ENCODE data around the gene SPRYD7.
"Not testable (repeated sequence)": the region's sequence is repeated elsewhere in the genome, so short reads cannot be mapped to it uniquely, and the experiment has no call there.

Gene SPRYD7

GRCh38 chr13:49932066-49932465 lies 4.1 kb downstream of the SPRYD7 start:
- H3K79me2 ChIP-seq (ENCODE audit: insufficient read depth, low read depth), result no peaks in the 10 kb centered on the region
- H3K4me2 ChIP-seq, result no peak overlapping the region
- no peaks in the 10 kb centered on the region for H3K27me3 ChIP-seq (ENCODE audit: insufficient read depth, low read depth)
- TF ChIP-seq, protein P1, sequence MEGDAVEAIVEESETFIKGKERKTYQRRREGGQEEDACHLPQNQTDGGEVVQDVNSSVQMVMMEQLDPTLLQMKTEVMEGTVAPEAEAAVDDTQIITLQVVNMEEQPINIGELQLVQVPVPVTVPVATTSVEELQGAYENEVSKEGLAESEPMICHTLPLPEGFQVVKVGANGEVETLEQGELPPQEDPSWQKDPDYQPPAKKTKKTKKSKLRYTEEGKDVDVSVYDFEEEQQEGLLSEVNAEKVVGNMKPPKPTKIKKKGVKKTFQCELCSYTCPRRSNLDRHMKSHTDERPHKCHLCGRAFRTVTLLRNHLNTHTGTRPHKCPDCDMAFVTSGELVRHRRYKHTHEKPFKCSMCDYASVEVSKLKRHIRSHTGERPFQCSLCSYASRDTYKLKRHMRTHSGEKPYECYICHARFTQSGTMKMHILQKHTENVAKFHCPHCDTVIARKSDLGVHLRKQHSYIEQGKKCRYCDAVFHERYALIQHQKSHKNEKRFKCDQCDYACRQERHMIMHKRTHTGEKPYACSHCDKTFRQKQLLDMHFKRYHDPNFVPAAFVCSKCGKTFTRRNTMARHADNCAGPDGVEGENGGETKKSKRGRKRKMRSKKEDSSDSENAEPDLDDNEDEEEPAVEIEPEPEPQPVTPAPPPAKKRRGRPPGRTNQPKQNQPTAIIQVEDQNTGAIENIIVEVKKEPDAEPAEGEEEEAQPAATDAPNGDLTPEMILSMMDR (conservative IDR thresholded peaks at IDR 0.05; ENCODE audit: low read depth, low read length), result no peak
- H2AFZ ChIP-seq (ENCODE audit: low read depth), result no peak overlapping the region
- no peaks in the 10 kb centered on the region for H4K20me1 ChIP-seq (ENCODE audit: insufficient read depth)
- H3K4me3 ChIP-seq (IDR thresholded peaks at IDR 0.05; ENCODE audit: insufficient read depth, low read depth, low read length), result no peak overlapping the region
- no peak overlapping the region for H3K9ac ChIP-seq
- H3K4me1 ChIP-seq (ENCODE audit: low read depth, poor library complexity, severe bottlenecking), result peaks cover 8% of the 10 kb centered on the region
- H3K27ac ChIP-seq, result no peak overlapping the region
- no peaks in the 10 kb centered on the region for H3K36me3 ChIP-seq (ENCODE audit: insufficient read depth)

- Histone ChIP-seq H3K9ac (no peak overlapping the region), H3K27me3 (ENCODE audit: insufficient read depth, low read depth) (no peaks in the 10 kb centered on the region), H2AFZ (ENCODE audit: low read depth) (no peak overlapping the region), H4K20me1 (ENCODE audit: insufficient read depth) (no peaks in the 10 kb centered on the region), H3K4me3 (IDR thresholded peaks at IDR 0.05; ENCODE audit: insufficient read depth, low read depth, low read length) (no peak overlapping the region), H3K4me1 (ENCODE audit: low read depth, poor library complexity, severe bottlenecking) (no peaks in the 10 kb centered on the region), H3K4me2 (no peak overlapping the region), H3K27ac (no peak overlapping the region), H3K36me3 (ENCODE audit: insufficient read depth) (no peaks in the 10 kb centered on the region), H3K79me2 (ENCODE audit: insufficient read depth, low read depth) (no peaks in the 10 kb centered on the region)
- TF ChIP-seq, protein P1 (conservative IDR thresholded peaks at IDR 0.05; ENCODE audit: low read depth, low read length), result no peak
Measured at GRCh38 chr13:49927755-49928154, 8.4 kb downstream of the SPRYD7 start.

DNA sequence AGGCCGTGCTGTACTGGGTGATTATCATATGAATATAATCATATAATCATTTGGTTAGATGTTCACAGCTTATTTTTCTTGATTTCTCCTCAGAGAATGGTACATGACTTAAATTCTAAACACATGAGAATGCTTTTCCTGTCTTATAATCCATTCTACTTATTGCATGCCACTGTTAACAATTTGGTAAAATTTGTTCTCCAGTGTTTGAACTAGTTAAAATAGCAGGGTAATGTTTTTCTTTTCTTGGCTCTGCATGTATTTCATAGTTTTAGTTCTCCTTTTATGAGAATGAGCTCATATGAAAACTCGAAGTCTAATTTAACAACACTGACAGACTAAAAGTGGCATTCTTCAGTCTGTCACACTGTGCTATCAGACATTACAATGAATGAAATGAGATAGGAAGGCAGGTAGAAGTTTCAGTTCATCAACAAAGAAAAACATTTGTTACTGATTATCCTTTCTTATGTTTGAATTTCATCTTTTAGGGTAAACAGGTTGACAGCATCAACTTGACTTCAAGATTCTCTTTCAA lies 10.2 kb downstream of the SPRYD7 start:
- H3K79me2 ChIP-seq (ENCODE audit: insufficient read depth, low read depth), result no peaks in the 10 kb centered on the region
- no peaks in the 10 kb centered on the region for H3K27me3 ChIP-seq (ENCODE audit: insufficient read depth, low read depth)
- H3K4me1 ChIP-seq (ENCODE audit: low read depth, poor library complexity, severe bottlenecking), result no peaks in the 10 kb centered on the region
- H3K27ac ChIP-seq, result no peak overlapping the region
- TF ChIP-seq, protein P1 (conservative IDR thresholded peaks at IDR 0.05; ENCODE audit: low read depth, low read length), result no peak
- no peak overlapping the region for H3K4me2 ChIP-seq
- H3K4me3 ChIP-seq (IDR thresholded peaks at IDR 0.05; ENCODE audit: insufficient read depth, low read depth, low read length), result no peak overlapping the region
- H3K36me3 ChIP-seq (ENCODE audit: insufficient read depth), result no peaks in the 10 kb centered on the region
- H2AFZ ChIP-seq (ENCODE audit: low read depth), result no peak overlapping the region
- no peaks in the 10 kb centered on the region for H4K20me1 ChIP-seq (ENCODE audit: insufficient read depth)
- H3K9ac ChIP-seq, result no peak overlapping the region

DNA sequence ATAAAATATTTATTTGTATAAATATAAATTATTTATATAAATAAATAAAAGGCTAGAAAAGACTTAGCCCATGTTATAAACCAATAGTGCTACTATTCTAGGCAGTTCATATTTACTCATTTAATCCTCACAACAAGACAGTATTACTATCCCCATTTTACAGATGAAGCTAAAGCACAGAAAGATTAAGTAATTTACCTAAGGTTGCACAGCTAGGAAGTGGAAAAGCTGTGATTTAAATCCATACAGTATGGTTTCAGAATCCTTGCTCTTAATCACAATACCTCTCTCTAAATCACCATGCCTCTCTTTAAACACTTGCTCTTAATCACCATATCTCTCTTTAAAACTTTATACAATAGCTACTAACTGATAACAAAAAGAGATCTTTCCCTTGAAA lies 13.8 kb downstream of the SPRYD7 start:
- Histone ChIP-seq H3K79me2 (ENCODE audit: insufficient read depth, low read depth) (no peaks in the 10 kb centered on the region), H3K9ac (no peak overlapping the region), H2AFZ (ENCODE audit: low read depth) (no peak overlapping the region), H3K27ac (no peak overlapping the region), H3K27me3 (ENCODE audit: insufficient read depth, low read depth) (no peaks in the 10 kb centered on the region), H3K4me3 (IDR thresholded peaks at IDR 0.05; ENCODE audit: insufficient read depth, low read depth, low read length) (no peak overlapping the region), H4K20me1 (ENCODE audit: insufficient read depth) (no peaks in the 10 kb centered on the region), H3K4me1 (ENCODE audit: low read depth, poor library complexity, severe bottlenecking) (no peaks in the 10 kb centered on the region), H3K4me2 (no peak overlapping the region), H3K36me3 (ENCODE audit: insufficient read depth) (no peaks in the 10 kb centered on the region)
- TF ChIP-seq, protein P1 (conservative IDR thresholded peaks at IDR 0.05; ENCODE audit: low read depth, low read length), result no peak

GRCh38 chr13:49920969-49921368 lies 15.2 kb downstream of the SPRYD7 start:
- not testable (repeated sequence) for H3K27ac ChIP-seq; H2AFZ ChIP-seq (ENCODE audit: low read depth); H3K4me2 ChIP-seq; H3K27me3 ChIP-seq (ENCODE audit: insufficient read depth, low read depth); H3K9ac ChIP-seq; H3K79me2 ChIP-seq (ENCODE audit: insufficient read depth, low read depth); H4K20me1 ChIP-seq (ENCODE audit: insufficient read depth); H3K4me1 ChIP-seq (ENCODE audit: low read depth, poor library complexity, severe bottlenecking); H3K4me3 ChIP-seq (IDR thresholded peaks at IDR 0.05; ENCODE audit: insufficient read depth, low read depth, low read length); H3K36me3 ChIP-seq (ENCODE audit: insufficient read depth)

DNA sequence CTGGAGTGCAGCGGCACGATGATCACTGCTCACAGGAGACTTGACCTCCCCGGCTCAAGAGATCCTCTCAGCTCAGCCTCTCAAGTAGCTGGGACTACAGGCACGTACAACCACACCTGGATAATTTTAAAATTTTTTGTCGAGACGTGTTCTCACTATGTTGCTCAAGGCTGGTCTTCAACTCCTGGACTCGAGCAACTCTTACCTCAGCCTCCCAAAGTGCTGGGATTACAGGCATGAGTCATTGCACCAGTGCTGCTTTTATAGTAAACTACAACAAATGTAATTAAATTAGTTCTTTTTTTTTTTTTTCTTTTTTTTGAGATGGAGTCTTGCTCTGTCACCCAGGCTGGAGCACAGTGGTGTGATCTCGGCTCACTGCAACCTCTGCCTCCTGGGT lies 18.0 kb downstream of the SPRYD7 start:
- not testable (repeated sequence) for H3K4me3 ChIP-seq (IDR thresholded peaks at IDR 0.05; ENCODE audit: insufficient read depth, low read depth, low read length); H2AFZ ChIP-seq (ENCODE audit: low read depth); H3K4me1 ChIP-seq (ENCODE audit: low read depth, poor library complexity, severe bottlenecking); H4K20me1 ChIP-seq (ENCODE audit: insufficient read depth); H3K9ac ChIP-seq; H3K36me3 ChIP-seq (ENCODE audit: insufficient read depth); H3K27ac ChIP-seq; H3K4me2 ChIP-seq; H3K27me3 ChIP-seq (ENCODE audit: insufficient read depth, low read depth); H3K79me2 ChIP-seq (ENCODE audit: insufficient read depth, low read depth)

Data from KMS-11 (cell line).